Panc1 (cell line): ENCODE data around the gene BRAF.

Source experiments
- POLR2AphosphoS5 ChIP-seq: IDR thresholded peaks from 2 replicates; pipeline ENCODE4 v1.6.1; 2012; ENCODE audit warnings: mild to moderate bottlenecking, low read depth, low read length, moderate library complexity
- SIN3A ChIP-seq: IDR thresholded peaks from 2 replicates; pipeline ENCODE4 v1.6.1; 2012; ENCODE audit warnings: low read depth, mild to moderate bottlenecking, low read length, moderate library complexity, borderline replicate concordance; ENCODE audit not compliant: insufficient read depth
- TF ChIP-seq, protein P1 (sequence below): fragments of 450-650 bp; IDR thresholded peaks from 2 replicates; pipeline ENCODE4 v1.5.1; 2017; ENCODE audit warnings: mild to moderate bottlenecking
- TF ChIP-seq, protein P2 (sequence below), 2 experiments: IDR thresholded peaks; 2 replicates each; pipeline ENCODE4 v1.6.1; 2011 to 2012; ENCODE audit warnings: low read depth in 2 of 2, control low read depth in 1 of 2, low read length in 1 of 2, mild to moderate bottlenecking in 1 of 2, moderate library complexity in 1 of 2; ENCODE audit not compliant: insufficient read depth in 1 of 2

DNA sequence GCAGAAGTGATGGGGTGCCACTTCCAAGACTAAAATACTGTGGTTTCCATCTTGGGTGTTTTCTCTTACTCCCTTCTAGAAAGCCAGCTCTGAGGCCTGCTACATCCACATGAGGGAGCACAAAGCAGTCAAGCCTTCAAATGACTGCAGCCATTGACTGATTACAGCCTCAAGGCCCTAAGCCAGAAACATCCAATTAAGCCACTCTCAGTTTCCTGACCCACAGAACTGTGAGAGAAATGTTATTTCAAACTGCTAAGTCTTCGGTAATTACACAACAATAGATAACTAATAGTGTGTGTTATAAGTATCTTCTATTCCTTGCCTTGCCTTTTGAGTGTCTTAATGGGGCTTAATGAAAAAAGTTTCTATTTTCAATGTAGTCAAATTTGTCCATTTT, 24.8 kb downstream of the BRAF start:
- TF ChIP-seq SIN3A, result no peak
- TF ChIP-seq, protein P1, sequence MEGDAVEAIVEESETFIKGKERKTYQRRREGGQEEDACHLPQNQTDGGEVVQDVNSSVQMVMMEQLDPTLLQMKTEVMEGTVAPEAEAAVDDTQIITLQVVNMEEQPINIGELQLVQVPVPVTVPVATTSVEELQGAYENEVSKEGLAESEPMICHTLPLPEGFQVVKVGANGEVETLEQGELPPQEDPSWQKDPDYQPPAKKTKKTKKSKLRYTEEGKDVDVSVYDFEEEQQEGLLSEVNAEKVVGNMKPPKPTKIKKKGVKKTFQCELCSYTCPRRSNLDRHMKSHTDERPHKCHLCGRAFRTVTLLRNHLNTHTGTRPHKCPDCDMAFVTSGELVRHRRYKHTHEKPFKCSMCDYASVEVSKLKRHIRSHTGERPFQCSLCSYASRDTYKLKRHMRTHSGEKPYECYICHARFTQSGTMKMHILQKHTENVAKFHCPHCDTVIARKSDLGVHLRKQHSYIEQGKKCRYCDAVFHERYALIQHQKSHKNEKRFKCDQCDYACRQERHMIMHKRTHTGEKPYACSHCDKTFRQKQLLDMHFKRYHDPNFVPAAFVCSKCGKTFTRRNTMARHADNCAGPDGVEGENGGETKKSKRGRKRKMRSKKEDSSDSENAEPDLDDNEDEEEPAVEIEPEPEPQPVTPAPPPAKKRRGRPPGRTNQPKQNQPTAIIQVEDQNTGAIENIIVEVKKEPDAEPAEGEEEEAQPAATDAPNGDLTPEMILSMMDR, result no peak; the same call in 1 of the 2 replicates
- TF ChIP-seq POLR2AphosphoS5, result no peak
- TF ChIP-seq, protein P2, sequence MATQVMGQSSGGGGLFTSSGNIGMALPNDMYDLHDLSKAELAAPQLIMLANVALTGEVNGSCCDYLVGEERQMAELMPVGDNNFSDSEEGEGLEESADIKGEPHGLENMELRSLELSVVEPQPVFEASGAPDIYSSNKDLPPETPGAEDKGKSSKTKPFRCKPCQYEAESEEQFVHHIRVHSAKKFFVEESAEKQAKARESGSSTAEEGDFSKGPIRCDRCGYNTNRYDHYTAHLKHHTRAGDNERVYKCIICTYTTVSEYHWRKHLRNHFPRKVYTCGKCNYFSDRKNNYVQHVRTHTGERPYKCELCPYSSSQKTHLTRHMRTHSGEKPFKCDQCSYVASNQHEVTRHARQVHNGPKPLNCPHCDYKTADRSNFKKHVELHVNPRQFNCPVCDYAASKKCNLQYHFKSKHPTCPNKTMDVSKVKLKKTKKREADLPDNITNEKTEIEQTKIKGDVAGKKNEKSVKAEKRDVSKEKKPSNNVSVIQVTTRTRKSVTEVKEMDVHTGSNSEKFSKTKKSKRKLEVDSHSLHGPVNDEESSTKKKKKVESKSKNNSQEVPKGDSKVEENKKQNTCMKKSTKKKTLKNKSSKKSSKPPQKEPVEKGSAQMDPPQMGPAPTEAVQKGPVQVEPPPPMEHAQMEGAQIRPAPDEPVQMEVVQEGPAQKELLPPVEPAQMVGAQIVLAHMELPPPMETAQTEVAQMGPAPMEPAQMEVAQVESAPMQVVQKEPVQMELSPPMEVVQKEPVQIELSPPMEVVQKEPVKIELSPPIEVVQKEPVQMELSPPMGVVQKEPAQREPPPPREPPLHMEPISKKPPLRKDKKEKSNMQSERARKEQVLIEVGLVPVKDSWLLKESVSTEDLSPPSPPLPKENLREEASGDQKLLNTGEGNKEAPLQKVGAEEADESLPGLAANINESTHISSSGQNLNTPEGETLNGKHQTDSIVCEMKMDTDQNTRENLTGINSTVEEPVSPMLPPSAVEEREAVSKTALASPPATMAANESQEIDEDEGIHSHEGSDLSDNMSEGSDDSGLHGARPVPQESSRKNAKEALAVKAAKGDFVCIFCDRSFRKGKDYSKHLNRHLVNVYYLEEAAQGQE (IDR thresholded peaks at IDR 0.05; ENCODE audit: insufficient read depth in 1 of 2, low read depth in 2 of 2, low read length in 1 of 2), result no peak
